ENCODE measurements around the gene CDY1. TPM values are rescaled to one million over a fixed set of nuclear protein-coding genes. Genes with fewer than 3 reads are reported as not detected.
"Not testable (repeated sequence)": the region's sequence is repeated elsewhere in the genome, so short reads cannot be mapped to it uniquely, and the experiment has no call there.

CDY1 gene, protein sequence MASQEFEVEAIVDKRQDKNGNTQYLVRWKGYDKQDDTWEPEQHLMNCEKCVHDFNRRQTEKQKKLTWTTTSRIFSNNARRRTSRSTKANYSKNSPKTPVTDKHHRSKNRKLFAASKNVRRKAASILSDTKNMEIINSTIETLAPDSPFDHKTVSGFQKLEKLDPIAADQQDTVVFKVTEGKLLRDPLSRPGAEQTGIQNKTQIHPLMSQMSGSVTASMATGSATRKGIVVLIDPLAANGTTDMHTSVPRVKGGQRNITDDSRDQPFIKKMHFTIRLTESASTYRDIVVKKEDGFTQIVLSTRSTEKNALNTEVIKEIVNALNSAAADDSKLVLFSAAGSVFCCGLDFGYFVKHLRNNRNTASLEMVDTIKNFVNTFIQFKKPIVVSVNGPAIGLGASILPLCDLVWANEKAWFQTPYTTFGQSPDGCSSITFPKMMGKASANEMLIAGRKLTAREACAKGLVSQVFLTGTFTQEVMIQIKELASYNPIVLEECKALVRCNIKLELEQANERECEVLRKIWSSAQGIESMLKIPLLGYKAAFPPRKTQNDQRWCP
- polyA plus RNA-seq (ENCODE audit: insufficient read depth in 1 of 5, insufficient read length in 5 of 5, low replicate concordance in 1 of 5): not detected
- long read RNA-seq, donor 1: 0 reads
- long read RNA-seq, donor 2: 0 reads
- long read RNA-seq, donor 3: 0 reads
- long read RNA-seq, donor 4: 0 reads
- long read RNA-seq, donor 5: 0 reads
- long read RNA-seq, donor 6: 0 reads
- long read RNA-seq, donor 7: 0 reads
- long read RNA-seq, donor 8: 0 reads

DNA sequence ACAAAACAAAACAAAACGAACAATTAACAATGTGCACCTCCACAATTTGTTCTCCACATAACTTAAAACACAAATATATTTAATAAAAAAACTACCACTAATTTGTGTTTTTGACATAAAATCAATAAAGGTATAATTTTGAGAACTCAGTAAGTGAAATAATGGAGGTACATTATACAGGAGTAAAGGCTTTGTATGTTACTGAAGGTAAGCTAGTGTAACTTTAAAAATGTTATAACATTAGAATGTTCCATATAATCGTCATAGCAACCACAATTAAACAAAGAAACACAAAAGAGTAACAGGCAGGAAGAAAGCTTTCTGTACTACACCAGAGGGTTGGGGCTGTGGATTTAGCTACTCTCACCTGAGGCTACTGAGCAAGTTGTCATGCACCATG, at the start of gene CDY1:
Gene CDY1 (plus strand): TSS at position 301 of the 400 bp plus-strand sequence. CDS start 326 bp downstream, outside the sequence.
- DNase-seq: not testable (repeated sequence)

DNA sequence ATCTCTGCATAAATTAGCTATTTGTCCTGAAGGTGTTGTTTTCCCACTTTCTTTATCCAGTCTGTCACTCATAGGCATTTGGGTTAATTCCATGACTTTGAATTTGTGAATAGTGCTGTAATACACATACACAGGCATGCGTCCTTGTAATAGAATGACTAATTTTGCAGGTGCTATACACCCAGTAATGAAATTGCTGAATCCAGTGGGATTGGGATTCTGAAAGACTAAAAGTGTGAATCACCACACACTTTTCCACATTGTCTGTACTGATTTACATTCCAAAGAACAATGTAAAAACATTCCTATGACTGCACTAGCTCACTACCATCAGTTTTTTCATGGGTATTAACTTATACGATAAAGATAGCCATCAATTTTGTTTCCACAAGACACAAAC, 28.6 kb upstream of the CDY1 start:
- not testable (repeated sequence) for DNase-seq

DNA sequence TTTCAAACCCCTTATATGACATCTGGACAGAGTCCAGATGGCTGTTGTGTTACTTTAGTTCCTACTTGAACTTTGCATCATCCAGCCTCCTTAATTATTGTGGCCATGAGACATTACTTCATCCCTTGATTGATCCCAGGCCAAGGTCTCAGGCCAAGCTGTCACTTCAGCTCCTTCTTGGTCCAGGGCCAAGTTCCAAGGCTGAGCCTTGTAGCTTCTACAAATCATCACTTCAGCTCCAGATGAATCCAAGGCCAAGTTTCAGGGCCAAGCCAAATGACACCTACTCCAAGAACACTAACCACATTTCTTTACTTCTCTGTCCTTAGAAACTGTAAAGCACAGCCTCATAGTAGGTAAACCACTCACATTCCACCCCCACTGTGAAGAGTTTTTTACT, 1.7 kb upstream of the CDY1 start:
- not testable (repeated sequence) for DNase-seq

GRCh38 chrY:25626524-25626923, 4.6 kb downstream of the CDY1 start:
- not testable (repeated sequence) for DNase-seq

- DNase-seq: not testable (repeated sequence)
These were observed 8.6 kb downstream of the CDY1 start for GRCh38 chrY:25630383-25631112.

- DNase-seq: not testable (repeated sequence)
These were observed 17.9 kb downstream of the CDY1 start for GRCh38 chrY:25639852-25640251.

DNA sequence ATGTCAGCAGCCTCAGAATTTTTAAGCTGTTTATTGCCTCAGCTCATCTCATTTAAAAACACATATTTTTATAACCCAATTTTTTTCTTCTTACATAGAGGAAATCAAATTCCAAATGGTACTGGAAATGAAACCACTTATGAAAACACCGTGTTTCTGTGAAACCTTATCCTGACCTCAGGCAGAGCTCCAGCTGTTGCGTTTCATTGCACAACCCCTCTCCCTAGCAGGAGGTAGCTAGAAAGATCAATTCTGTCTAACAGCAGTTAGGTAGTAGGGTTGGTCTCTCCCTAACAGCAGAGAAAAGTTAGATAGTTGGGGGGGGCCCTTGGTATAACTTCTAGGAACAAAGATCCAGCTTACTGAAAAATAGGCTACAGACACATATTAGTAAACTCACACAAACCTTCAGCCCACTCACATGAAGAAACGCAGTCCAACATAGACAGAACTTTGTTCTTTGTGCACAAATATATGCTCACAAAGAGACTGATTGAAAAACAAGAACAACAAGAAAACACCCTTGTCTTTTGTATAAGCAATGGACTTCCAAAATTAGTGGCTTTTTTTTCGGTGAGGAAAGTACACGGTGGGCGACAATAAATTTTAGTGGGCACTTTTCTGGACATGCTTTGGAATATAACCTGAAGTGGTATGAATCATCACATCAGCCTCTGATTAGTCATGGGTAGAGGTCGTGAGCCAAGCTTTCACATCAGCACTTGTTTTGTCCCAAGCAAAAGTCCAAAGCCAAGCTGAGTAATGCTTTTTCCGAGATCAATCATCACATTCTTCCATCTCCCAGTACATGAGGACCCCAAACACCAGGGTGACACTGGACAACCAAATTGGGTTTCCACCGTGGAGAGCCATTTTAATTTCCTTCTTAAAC, 21.4 kb downstream of the CDY1 start:
- DNase-seq: not testable (repeated sequence)
